Sigmoid colon (tissue), 4 donors: Measurements from ENCODE around the gene TMCO1.

Experiments
- EP300 ChIP-seq, 4 donors: sonication (generic); formaldehyde crosslinking; IDR thresholded peaks; one replicate each; pipeline ENCODE4 v1.6.1; 2017; ENCODE audit warnings: antibody characterized with exemption in 4 of 4
- POLR2A ChIP-seq, 2 donors: fragments of 450-650 bp; IDR thresholded peaks; one replicate each; pipeline ENCODE4 v1.6.1; 2016; ENCODE audit warnings: antibody characterized with exemption in 2 of 2, mild to moderate bottlenecking in 2 of 2, moderate library complexity in 2 of 2
- TF ChIP-seq, protein P1 (sequence below), 4 experiments: fragments of 450-650 bp in 3 of 4; fragments of 200-600 bp in 1 of 4; IDR thresholded peaks; one replicate each; pipeline ENCODE4 v1.5.1; 2016 to 2019; ENCODE audit warnings: antibody characterized with exemption in 4 of 4, mild to moderate bottlenecking in 3 of 4, moderate library complexity in 2 of 4

DNA sequence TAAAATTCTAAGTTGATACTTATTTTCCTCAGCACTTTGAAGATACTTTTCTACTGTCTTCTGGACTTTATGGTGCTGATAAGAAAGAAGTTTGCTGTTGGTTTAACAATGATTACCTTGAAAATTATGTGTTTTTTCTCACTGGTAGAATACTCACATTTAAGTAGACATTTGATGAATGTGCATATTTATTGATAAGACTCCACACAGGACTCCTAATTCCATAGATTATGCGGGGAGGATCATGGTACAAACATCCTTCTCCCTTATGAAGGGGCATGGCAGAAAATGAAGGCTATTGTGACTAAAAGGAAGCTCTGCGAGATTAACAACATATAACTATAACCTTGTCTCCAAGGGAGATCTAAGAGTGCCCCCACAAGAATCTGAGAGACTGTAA, 41.8 kb downstream of the TMCO1 start:
- TF ChIP-seq POLR2A (IDR thresholded peaks at IDR 0.05) (no peak), EP300 (IDR thresholded peaks at IDR 0.05) (no peak)
- TF ChIP-seq, protein P1, sequence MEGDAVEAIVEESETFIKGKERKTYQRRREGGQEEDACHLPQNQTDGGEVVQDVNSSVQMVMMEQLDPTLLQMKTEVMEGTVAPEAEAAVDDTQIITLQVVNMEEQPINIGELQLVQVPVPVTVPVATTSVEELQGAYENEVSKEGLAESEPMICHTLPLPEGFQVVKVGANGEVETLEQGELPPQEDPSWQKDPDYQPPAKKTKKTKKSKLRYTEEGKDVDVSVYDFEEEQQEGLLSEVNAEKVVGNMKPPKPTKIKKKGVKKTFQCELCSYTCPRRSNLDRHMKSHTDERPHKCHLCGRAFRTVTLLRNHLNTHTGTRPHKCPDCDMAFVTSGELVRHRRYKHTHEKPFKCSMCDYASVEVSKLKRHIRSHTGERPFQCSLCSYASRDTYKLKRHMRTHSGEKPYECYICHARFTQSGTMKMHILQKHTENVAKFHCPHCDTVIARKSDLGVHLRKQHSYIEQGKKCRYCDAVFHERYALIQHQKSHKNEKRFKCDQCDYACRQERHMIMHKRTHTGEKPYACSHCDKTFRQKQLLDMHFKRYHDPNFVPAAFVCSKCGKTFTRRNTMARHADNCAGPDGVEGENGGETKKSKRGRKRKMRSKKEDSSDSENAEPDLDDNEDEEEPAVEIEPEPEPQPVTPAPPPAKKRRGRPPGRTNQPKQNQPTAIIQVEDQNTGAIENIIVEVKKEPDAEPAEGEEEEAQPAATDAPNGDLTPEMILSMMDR (IDR thresholded peaks at IDR 0.05): no peak
